Thyroid gland (tissue), 4 donors: Measurements from ENCODE around the gene ATP6V0E2. TPM values are rescaled to one million over a fixed set of nuclear protein-coding genes. Genes with fewer than 3 reads are reported as not detected.

Experiments used
- DNase-seq, 2 donors: peaks; one replicate each; pipeline ENCODE4 v3.0.0-alpha.2; 2019
- H3K27ac ChIP-seq, 3 donors: fragments of 200-600 bp; sonication (generic); 1 replicate in 2 of 3; 2 replicates in 1 of 3; pipeline ENCODE4 v1.5.1; 2016 to 2019; ENCODE audit warnings: mild to moderate bottlenecking in 1 of 3, moderate library complexity in 1 of 3
- H3K27me3 ChIP-seq: fragments of 200-600 bp; sonication (generic); one replicate; pipeline ENCODE4 v1.5.1; 2019
- H3K36me3 ChIP-seq, 2 donors: fragments of 200-600 bp; sonication (generic); one replicate each; pipeline ENCODE4 v1.5.1; 2016 to 2019
- H3K4me1 ChIP-seq, 2 donors: fragments of 200-600 bp; sonication (generic); one replicate each; pipeline ENCODE4 v1.5.1; 2017 to 2019
- H3K4me3 ChIP-seq, 3 donors: fragments of 200-600 bp; sonication (generic); replicated peaks in 1 of 3; 1 replicate in 2 of 3; 2 replicates in 1 of 3; pipeline ENCODE4 v1.5.1; 2016; ENCODE audit warnings: mild to moderate bottlenecking in 1 of 3
- H3K9me3 ChIP-seq: fragments of 200-600 bp; sonication (generic); one replicate; pipeline ENCODE4 v1.5.1; 2017
- CTCF ChIP-seq, 6 experiments: fragments of 200-600 bp in 3 of 6; fragments of 450-650 bp in 3 of 6; sonication (generic) in 3 of 6; IDR thresholded peaks; one replicate each; pipeline ENCODE4 v1.5.1; 2016 to 2019; ENCODE audit warnings: antibody characterized with exemption in 6 of 6, mild to moderate bottlenecking in 2 of 6, inconsistent platforms in 1 of 6, moderate library complexity in 1 of 6
- POLR2A ChIP-seq, 2 donors: fragments of 450-650 bp; IDR thresholded peaks; one replicate each; pipeline ENCODE4 v1.6.1; 2017; ENCODE audit warnings: antibody characterized with exemption in 2 of 2, mild to moderate bottlenecking in 2 of 2, moderate library complexity in 1 of 2
- whole genome bisulfite sequencing, 2 donors: methylation state at CpG; one replicate each; pipeline ENCODE4 v1.1.5; 2017; 5-methylcytosine and 5-hydroxymethylcytosine counted together
- intact Hi-C: fragments of 100-400 bp; cut with DNase I; formaldehyde crosslinking; loops from one replicate; pipeline ENCODE4 v1.15.1; 2023
- total RNA-seq, 4 donors: library from RNA; depleted of rRNA; stranded (reverse); fragments of >200 nt; gene quantifications; one replicate each; pipeline ENCODE4 v1.2.3, GENCODE V29; 2016

The ATP6V0E2 gene
- total RNA-seq, 4 donors from 2014 or later = 43.1 to 113 (median 78.9) TPM

- Histone ChIP-seq H3K9me3 (no peaks in the 10 kb centered on the region), H3K27me3 (no peaks in the 10 kb centered on the region), H3K4me3 (no peak overlapping the region), H3K27ac (peak overlapping the region; percentile 11 to 78 (median 71)), H3K4me1 (peaks cover 17 to 29% of the 10 kb centered on the region in 2 donors), H3K36me3 (no peaks in the 10 kb centered on the region)
- 68 to 79% methylated on average over 17 to 19 of the region's 19 CpGs for WGBS, 2 donors
- no peak for TF ChIP-seq CTCF (IDR thresholded peaks at IDR 0.05)
- TF ChIP-seq POLR2A (IDR thresholded peaks at IDR 0.05) = no peak
- no peak for DNase-seq
- intact Hi-C loops = no loop called here
These were observed 7.8 kb downstream of the ATP6V0E2 start for GRCh38 chr7:149881328-149882247.

- DNase-seq = no peak
- no peak overlapping the region for H3K27ac ChIP-seq
- H3K4me1 ChIP-seq = peaks cover 17 to 29% of the 10 kb centered on the region in 2 donors
- TF ChIP-seq CTCF (IDR thresholded peaks at IDR 0.05) (no peak), POLR2A (IDR thresholded peaks at IDR 0.05) (no peak)
- no peaks in the 10 kb centered on the region for H3K36me3 ChIP-seq
- H3K9me3 ChIP-seq = no peaks in the 10 kb centered on the region
- intact Hi-C loops = no loop called here
- 76 to 81% methylated on average over 10 of the region's 11 CpGs for WGBS, 2 donors
- no peak overlapping the region for H3K4me3 ChIP-seq
- H3K27me3 ChIP-seq = no peaks in the 10 kb centered on the region
These were observed 8.7 kb downstream of the ATP6V0E2 start for GRCh38 chr7:149882248-149883047.

GRCh38 chr7:149883048-149883438 lies 9.3 kb downstream of the ATP6V0E2 start:
- no peak overlapping the region for H3K27ac ChIP-seq
- intact Hi-C loops = no loop called here
- H3K27me3 ChIP-seq = no peaks in the 10 kb centered on the region
- H3K4me3 ChIP-seq = no peak overlapping the region
- WGBS, 2 donors = 66 to 72% methylated on average over 8 of the region's 8 CpGs
- no peaks in the 10 kb centered on the region for H3K36me3 ChIP-seq
- TF ChIP-seq POLR2A (IDR thresholded peaks at IDR 0.05) = no peak
- TF ChIP-seq CTCF (IDR thresholded peaks at IDR 0.05) = no peak
- H3K9me3 ChIP-seq = no peaks in the 10 kb centered on the region
- H3K4me1 ChIP-seq = peaks cover 17 to 29% of the 10 kb centered on the region in 2 donors
- DNase-seq = no peak

GRCh38 chr7:149883452-149883861 lies 9.7 kb downstream of the ATP6V0E2 start:
- intact Hi-C loops = no loop called here
- Histone ChIP-seq H3K27me3 (no peaks in the 10 kb centered on the region), H3K4me3 (no peak overlapping the region), H3K4me1 (peaks cover 17 to 29% of the 10 kb centered on the region in 2 donors), H3K9me3 (no peaks in the 10 kb centered on the region), H3K36me3 (no peaks in the 10 kb centered on the region), H3K27ac (no peak overlapping the region)
- TF ChIP-seq POLR2A (IDR thresholded peaks at IDR 0.05) (no peak), CTCF (IDR thresholded peaks at IDR 0.05) (peak; percentile 25 to 60 (median 54))
- DNase-seq = peak; percentile 53 to 57
- WGBS, 2 donors = 41 to 56% methylated on average over 12 of the region's 12 CpGs
